Esophagus squamous epithelium (tissue), 4 donors: ENCODE measurements around the gene STAB1.

Experiments used
- POLR2A ChIP-seq, 4 donors: fragments of 450-650 bp; IDR thresholded peaks; one replicate each; pipeline ENCODE4 v1.6.1; 2017; ENCODE audit warnings: antibody characterized with exemption in 4 of 4, mild to moderate bottlenecking in 4 of 4, moderate library complexity in 3 of 4
- TF ChIP-seq, protein P1 (sequence below), 6 experiments: fragments of 450-650 bp in 4 of 6; fragments of 200-600 bp in 2 of 6; sonication (generic) in 2 of 6; IDR thresholded peaks; one replicate each; pipeline ENCODE4 v1.5.1; 2016 to 2019; ENCODE audit warnings: antibody characterized with exemption in 6 of 6, mild to moderate bottlenecking in 4 of 6, moderate library complexity in 4 of 6

DNA sequence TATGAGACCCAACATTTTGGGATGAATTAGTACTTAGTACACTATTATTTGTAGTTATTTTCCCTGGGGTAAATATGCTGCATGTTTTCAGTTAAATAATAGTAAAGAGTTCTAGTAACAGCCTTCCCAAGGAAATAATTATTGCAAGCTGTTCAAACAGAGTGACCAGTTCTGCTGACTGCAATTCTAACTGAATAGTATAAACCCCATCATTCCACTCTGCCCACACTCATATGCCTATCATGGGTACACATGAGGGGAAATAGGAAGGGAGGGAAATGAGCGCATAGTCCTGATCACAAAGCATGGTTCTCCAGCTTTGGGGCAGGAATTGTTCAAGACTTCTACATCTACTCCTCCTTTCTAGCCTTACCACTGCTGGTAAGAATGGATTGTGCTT lies 59.9 kb downstream of the STAB1 start:
- TF ChIP-seq, protein P1, sequence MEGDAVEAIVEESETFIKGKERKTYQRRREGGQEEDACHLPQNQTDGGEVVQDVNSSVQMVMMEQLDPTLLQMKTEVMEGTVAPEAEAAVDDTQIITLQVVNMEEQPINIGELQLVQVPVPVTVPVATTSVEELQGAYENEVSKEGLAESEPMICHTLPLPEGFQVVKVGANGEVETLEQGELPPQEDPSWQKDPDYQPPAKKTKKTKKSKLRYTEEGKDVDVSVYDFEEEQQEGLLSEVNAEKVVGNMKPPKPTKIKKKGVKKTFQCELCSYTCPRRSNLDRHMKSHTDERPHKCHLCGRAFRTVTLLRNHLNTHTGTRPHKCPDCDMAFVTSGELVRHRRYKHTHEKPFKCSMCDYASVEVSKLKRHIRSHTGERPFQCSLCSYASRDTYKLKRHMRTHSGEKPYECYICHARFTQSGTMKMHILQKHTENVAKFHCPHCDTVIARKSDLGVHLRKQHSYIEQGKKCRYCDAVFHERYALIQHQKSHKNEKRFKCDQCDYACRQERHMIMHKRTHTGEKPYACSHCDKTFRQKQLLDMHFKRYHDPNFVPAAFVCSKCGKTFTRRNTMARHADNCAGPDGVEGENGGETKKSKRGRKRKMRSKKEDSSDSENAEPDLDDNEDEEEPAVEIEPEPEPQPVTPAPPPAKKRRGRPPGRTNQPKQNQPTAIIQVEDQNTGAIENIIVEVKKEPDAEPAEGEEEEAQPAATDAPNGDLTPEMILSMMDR (IDR thresholded peaks at IDR 0.05), result no peak
- no peak for TF ChIP-seq POLR2A (IDR thresholded peaks at IDR 0.05)
